Hematopoietic multipotent progenitor cell treated with erythropoietin and hydrocortisone succinate and interleukin-3 and kit ligand, for 6 days (in vitro differentiated cells): ENCODE measurements around the gene ABLIM1.

Experiments
- DNase-seq: peaks from one replicate; pipeline ENCODE4 v3.0.0-alpha.2; 2015

ABLIM1 gene

DNA sequence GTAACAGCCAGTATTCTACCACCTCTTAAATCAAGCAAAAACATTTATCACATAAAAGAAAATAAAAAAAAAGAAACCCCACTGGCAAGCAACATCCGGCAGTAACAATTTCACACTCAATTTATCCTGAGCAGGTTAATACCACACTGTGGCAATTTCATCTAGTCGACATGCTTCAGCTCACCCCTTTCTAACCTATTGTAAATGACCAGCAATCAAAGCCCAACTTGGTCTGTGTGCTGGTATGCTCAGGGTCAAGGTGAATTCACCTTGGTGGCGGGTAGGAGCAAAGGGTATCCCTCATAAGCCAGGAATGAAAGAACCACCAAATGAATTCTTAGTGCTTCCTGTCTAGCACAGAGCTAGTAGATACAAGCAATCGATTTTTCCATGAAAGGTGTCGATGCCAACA lies 144.7 kb downstream of the ABLIM1 start:
- DNase-seq: no peak

- DNase-seq: no peak
These were observed 146.2 kb downstream of the ABLIM1 start for GRCh38 chr10:114511881-114512280.

DNA sequence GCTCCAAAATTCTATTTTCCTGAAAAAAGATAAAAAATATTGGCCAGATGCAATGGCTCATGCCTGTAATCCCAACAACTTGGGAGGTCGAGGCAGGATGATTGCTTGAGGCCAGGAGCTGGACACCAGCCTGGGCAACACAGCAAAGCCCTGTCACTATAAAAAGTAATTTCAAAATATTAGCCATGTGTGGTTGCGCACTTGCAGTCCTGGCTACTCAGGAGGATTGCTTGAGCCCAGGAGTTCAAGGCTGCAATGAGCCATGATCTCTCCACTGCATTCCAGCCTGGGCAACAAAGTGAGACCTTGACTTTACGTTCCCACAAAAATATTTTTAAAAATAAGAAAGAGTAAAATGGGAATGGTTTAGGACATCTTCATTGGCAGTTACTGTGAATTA lies 149.7 kb downstream of the ABLIM1 start:
- DNase-seq: no peak

DNA sequence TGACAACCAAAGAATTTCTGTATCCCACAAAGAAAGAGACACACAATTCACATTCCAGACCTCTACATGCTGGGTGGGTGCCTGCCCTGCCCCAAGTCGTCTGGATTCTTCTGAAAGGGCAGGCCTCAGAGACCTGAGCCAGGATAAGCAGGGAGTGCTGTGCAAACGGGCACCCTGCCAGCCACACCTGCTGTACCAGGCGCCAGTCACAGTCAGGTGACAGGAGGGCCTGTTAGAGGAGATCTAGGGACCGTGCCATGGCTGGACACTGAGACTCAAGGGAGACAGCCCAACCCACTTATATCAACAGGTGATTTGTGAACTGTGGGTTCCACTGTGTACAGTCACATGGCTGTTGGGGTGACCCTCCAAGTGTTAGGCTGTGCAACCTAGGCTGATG lies 150.6 kb downstream of the ABLIM1 start:
- no peak for DNase-seq

DNA sequence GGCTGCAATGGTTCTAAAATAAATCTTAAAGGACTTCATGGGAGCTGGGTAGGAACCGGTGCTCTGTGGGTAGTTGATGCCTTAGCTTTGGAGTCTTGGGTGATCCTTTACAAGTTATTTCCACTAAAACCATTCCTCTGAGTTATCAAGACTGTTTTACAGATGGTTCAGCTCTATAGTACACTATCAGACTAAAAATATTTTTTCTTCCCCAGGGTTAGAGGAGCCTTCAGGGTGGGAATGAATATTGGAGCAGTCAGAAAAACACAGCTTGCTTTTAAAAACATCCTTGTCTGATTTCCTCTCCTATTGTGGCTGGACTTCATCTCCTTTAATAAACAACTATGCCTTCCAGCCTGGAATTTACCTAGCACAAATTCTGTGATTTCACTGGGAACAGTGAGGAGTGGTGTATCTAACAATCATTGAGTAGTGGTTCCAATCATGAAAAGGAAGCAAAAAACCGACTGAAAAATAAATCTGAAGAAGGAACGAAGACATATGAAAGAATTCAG lies 151.1 kb downstream of the ABLIM1 start:
- no peak for DNase-seq

GRCh38 chr10:114504769-114505579 lies 153.1 kb downstream of the ABLIM1 start:
- DNase-seq: no peak

DNA sequence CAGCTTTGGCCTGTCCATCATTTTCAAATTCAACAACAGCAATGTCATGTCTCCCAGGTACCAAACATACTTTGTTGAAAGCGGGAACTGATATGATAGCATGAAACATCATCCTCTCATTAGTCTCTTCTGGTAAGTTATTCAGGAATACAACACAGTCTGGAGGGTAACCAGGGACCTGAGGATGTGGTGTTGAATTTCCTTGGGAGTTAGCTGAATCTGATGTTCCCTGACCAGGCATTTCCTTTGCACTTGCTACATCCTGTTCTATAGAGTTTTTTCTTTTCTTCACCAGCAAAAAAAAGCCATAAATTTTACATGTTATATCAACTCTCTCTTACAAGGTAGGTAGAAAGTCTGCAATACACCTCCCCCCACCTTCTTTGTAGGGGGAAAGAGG lies 156.0 kb downstream of the ABLIM1 start:
- DNase-seq: no peak

GRCh38 chr10:114501650-114502049 lies 156.4 kb downstream of the ABLIM1 start:
- no peak for DNase-seq

GRCh38 chr10:114500643-114501042 lies 157.4 kb downstream of the ABLIM1 start:
- DNase-seq: no peak

GRCh38 chr10:114499630-114500190 lies 158.4 kb downstream of the ABLIM1 start:
- DNase-seq: peak; percentile 59

GRCh38 chr10:114499116-114499515 lies 159.0 kb downstream of the ABLIM1 start:
- no peak for DNase-seq

DNA sequence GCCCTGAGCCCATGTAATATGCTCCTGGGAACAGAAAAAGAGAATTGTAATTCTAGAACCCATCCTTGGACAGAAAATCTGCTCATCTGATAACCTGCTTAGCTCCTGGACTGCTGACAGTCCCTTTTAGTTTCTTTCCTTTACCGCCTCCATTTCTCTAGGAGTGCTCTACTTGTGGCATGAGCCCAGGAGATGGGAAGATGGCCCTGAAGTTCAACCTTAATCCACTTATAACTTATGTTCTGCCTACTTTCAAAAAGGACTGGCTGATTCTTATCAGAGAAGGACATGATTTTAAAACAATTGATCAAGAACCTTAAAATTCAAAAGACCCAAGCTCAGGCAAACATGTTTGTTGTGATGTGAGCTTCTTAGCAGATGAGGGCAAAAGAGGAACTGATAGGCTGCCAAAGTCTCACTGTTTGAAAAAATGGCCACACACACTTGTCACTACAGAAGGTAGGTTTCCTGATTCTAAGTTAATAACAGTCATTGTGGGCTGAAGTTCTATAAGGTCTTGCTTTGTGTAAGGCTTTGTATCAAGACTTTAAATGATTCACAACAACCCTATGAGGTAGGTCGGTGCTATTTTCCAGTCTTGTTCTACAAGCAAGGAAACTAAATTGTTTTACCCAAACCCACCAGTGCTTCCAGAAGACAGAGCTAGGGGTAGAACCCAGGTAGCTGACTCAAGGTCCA lies 159.5 kb downstream of the ABLIM1 start:
- DNase-seq: peak; percentile 29

GRCh38 chr10:114495303-114495702 lies 162.8 kb downstream of the ABLIM1 start:
- DNase-seq: no peak

DNA sequence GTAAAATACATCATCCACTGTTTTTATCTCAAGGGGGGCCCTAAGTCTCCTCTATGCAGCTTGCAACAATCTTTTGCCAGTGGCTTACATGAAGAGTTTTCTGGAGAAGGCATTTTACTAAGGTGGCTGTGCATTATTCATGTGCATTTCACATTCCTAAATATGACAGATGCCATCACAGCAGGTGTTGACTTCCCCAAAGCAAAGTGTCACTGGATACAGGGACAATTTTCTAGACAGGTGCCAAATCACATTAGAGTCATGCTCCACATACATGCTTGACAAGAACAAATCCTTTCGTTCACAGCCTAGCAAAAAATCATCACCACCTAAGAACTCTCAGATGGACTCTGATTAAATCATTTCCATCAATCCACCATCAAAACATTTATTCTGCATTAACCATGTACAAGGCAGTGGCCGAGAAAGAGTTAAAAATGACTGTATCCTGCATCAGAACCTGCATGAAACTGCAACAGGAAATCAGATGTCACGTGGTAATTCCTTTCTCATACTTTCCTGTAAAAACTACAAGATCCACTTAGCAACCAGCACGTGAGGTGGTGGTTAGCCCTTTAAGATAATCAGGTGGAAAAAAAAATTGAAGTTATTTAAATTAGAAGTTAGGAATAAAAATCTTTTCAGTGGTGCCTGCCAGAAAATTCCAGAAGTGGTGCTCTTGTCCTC lies 165.6 kb downstream of the ABLIM1 start:
- peak; percentile 11 for DNase-seq

- DNase-seq: no peak
These were observed 166.1 kb downstream of the ABLIM1 start for GRCh38 chr10:114491933-114492332.

DNA sequence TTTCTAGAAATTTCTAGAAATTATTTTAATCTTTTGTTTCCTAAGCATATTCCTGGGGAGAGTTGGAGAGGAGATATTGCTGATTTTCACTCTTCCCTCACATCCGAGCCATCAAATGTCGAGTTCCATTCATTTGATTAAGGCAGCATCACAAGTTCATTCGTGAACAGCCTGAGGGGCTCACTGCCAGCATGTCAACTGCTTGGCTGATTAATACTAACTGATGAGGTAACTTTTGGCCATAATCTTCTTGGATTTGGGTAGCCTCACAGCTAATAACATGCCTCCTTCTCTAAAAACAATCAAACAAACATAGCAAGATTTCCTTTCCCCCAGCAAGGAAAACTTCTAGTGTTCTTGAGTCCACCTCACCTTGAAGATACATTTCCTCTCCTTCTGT lies 166.7 kb downstream of the ABLIM1 start:
- DNase-seq: no peak

GRCh38 chr10:114489521-114490310 lies 168.4 kb downstream of the ABLIM1 start:
- DNase-seq: no peak

DNA sequence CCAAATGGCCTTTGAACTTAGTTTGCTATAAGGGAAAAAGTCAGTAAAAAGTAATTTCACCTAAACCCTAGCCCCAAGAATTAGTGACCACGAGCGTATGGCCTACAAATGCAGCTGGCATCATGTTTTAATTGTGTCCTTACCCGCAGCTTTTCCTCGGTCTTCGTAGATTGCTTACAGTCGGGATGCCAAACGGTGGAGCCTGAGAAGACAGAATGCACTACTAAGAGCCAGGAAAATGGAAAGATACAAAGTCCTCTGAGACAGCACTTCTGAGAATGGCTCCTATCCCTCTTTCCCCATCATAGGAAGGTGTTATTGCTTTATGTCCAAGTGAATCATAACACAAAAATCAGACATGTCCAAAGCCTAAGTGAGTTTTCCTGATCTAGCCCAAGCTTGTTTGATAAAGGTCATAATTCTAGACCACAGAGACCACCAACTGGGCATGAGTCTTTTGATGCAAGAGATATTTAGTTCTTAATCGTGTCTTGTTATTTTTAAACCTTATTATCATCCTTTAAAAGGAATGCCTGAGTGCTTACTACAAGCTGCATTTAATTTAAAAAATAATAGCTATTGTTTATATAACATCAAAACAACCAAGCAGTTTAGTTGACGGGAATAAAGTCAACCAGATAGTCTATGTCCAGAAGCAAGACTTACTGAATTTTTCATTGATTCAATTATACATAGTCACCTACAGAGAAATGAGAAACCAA lies 170.1 kb downstream of the ABLIM1 start:
- DNase-seq: no peak

- no peak for DNase-seq
These were observed 170.9 kb downstream of the ABLIM1 start for GRCh38 chr10:114486938-114487814.

DNA sequence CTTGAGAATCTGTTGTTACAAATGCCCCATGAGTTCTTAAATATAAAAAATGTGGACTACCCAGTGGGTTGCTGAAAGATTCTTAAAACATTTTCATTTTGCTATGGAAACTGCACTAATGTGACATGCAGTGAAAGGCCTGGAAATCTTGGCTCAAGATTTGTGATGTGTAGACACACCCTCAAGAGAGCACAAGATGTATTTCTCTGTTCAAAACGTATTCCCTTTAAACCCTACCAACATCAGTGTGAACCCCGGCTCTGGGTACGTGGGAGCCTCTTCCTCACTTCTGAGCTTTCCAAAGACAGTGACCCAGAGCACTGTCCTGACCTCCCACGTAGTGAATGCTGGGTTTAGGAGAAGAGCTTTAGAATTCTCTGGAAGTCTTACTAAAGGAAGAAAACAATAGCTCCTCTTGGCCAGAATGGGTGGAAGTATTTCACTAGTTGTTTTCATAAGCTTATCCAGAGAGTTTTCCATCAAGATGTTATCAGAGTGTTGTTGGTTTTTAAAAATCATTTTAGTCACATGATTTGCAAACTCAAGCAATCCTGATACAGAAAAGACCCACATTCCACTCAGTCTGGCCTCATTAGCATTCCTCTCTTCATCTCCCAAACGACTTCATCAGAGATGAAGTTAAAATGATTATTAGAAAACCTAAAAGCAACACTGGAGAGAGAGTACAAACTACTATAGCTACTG lies 172.2 kb downstream of the ABLIM1 start:
- DNase-seq: no peak
